NOMO-1 treated with DMSO at 0.1 percent for 48 hours (cell line): ENCODE data around the gene LY6G5B.

Experiments used
- DNase-seq: peaks from one replicate; lab custom pipeline; 2025; ENCODE audit not compliant: unreplicated experiment; lab: John Stamatoyannopoulos, UW

The LY6G5B gene

DNA sequence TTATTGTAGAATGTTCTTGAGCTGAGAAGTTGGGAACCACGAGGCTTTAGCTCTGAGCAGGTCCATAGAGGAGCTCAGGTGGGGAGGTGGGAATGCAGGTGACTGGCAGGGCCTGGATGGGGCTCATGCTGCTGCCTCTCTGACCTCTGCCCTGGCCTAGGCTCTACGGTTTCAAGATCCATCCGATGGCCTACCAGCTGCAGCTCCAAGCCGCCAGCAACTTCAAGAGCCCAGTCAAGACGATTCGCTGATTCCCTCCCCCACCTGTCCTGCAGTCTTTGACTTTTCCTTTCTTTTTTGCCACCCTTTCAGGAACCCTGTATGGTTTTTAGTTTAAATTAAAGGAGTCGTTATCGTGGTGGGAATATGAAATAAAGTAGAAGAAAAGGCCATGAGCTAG lies at the start of gene LY6G5B:
Gene LY6G5B, plus strand, starts transcription at position 301 of the 400 bp plus-strand sequence. CDS start 975 bp downstream, outside the sequence.
- no peak for DNase-seq

DNA sequence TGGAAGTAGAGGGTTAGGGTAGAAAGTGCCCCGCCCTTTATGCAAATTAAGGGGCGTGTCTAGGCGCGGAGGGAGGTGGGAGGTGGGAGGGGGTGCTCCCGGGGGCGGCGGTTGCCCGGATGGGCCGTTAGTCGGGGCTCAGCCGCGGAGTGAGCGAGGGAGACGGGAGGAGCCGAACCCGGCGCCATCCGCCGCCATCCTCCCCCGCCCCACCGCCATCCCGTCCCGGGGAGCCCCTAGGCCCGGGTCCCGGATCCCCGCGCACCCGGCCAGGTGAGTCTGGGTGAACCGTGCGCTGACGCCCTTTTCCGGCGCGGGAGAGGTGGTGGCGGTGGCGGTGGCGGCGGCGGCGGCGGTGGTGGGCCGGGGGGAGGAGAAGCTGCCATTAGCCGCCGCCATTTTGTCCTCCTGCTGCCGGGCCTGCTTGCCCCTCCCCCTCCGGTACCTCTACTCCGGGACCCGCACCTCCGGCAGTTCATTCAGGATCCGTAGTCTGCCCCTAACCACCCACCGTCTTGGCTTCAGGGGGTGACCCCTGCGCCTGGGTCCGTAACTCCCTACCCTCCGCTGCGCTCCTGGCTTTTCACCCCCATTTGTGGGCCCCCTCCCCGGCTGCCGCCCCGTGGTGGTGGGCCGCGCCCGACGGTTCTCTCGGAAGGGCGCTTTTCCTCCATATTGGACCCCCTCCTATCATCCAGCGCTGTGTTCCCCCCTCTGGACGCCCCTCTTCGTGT lies 49.0 kb upstream of the LY6G5B start, which contains the start of gene PRRC2A:
Gene PRRC2A, plus strand, starts transcription at position 130 of the 734 bp plus-strand sequence. CDS start 2,075 bp downstream, outside the sequence.
- DNase-seq, result peak; percentile 72

- DNase-seq, result no peak
Observed at GRCh38 chr6:31621320-31621939, 48.3 kb upstream of the LY6G5B start.

- no peak for DNase-seq
Observed at GRCh38 chr6:31621991-31622390, 47.8 kb upstream of the LY6G5B start.

DNA sequence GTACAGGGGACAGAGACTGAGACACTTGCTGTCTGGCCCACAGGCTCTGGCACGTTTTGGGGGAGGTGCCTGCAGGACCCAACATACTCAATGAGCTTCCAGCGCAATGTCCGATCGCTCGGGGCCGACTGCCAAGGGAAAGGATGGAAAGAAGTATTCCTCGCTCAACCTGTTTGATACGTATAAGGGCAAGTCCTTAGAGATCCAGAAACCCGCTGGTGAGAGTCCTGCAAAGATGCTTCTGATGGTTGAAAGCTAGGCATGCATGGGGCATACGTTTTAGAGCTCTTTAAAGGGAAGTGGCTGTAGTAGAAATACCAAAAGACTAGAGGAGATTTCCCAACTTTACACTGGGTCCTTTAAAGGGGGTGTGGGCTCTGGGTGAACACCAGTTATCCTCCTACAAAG lies 47.1 kb upstream of the LY6G5B start:
- peak; percentile 38 for DNase-seq

DNA sequence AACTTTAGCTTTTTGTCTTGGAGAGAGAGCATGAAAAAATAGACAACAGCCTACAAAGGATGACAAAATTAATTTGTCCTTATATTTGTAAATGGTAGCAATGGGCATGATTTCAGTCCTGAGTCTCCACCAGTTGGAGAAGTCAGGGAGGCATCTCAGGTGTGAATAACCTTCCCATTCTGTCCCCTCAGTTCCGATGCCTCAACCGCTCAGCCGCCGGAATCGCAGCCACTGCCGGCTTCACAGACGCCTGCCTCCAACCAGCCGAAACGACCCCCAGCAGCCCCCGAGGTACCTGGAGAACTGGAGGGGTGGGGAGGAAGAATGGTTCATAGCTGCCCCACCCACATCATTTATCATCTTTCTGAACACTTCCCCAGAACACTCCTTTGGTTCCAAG lies 45.7 kb upstream of the LY6G5B start:
- no peak for DNase-seq

DNA sequence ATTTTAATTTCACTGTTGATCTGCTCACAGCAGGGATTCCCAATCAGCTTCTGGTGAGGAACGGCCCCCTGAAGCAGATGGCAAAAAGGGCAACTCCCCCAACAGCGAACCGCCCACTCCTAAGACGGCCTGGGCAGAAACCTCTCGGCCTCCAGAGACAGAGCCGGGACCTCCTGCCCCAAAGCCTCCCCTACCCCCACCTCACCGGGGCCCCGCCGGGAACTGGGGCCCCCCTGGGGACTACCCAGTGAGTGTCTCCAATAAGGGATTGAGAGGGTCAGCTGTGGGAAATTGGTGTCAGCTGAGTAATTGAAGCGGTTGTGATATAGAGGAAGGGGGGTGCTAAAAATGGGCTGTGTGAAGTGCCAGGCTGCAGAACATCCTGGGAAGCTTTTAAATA lies 42.8 kb upstream of the LY6G5B start:
- no peak for DNase-seq

DNA sequence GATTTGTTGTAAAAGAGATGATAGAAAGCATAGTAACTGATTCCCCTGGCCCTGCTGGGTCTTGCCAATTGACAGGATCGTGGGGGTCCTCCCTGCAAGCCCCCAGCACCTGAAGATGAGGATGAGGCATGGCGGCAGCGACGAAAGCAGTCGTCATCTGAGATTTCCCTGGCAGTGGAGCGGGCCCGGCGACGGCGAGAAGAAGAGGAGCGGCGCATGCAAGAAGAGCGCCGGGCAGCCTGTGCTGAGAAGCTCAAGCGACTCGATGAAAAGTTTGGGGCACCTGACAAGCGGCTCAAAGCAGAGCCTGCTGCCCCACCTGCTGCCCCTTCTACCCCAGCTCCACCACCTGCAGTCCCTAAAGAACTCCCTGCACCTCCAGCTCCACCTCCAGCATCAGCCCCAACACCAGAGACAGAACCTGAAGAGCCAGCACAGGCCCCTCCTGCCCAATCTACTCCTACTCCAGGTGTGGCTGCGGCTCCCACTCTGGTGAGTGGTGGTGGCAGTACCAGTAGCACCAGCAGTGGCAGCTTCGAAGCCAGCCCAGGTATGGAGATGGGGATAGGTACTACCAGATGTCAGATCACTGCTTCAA lies 42.0 kb upstream of the LY6G5B start:
- DNase-seq, result no peak

DNA sequence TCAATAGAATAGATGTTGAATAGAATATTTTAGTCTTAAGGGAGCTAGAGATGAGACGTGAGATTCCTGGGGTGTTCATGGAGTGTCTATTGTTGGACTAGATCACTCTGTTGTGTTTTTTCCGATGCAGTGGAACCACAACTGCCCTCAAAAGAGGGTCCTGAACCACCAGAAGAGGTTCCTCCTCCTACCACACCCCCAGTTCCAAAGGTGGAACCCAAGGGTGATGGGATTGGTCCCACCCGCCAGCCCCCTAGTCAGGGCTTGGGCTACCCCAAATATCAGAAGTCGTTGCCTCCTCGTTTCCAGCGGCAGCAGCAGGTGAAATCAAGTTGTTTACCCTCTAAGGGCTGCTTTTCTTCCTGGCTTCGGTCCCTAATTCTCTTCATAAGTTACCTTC lies 40.8 kb upstream of the LY6G5B start:
- no peak for DNase-seq

- DNase-seq, result no peak
Observed at GRCh38 chr6:31630177-31630934, 39.4 kb upstream of the LY6G5B start.

GRCh38 chr6:31631209-31631608 lies 38.6 kb upstream of the LY6G5B start:
- no peak for DNase-seq

GRCh38 chr6:31631681-31632278 lies 38.0 kb upstream of the LY6G5B start:
- no peak for DNase-seq

- DNase-seq, result no peak
Observed at GRCh38 chr6:31632279-31632946, 37.4 kb upstream of the LY6G5B start.

DNA sequence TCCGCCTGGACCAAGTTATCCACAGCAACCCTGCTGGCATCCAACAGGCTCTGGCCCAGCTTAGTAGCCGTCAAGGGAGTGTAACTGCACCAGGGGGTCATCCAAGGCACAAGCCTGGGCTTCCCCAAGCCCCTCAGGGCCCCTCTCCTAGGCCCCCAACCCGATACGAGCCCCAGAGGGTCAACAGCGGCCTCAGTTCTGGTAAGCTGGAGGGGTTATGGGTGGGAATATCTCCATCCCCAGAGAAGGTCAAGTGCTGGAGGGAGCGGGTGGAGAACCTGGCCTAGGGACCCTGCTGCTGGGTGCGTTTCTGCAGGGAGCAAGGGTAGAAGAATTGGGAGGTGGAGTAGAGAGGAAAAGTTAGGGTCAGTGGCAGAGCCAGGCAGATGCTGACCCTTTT lies 36.3 kb upstream of the LY6G5B start:
- no peak for DNase-seq

- no peak for DNase-seq
Observed at GRCh38 chr6:31634131-31634530, 35.6 kb upstream of the LY6G5B start.

GRCh38 chr6:31634969-31635575 lies 34.7 kb upstream of the LY6G5B start:
- DNase-seq, result no peak

- DNase-seq, result no peak
Observed at GRCh38 chr6:31636698-31637596, 32.8 kb upstream of the LY6G5B start.

GRCh38 chr6:31639043-31639442 lies 30.7 kb upstream of the LY6G5B start:
- DNase-seq, result no peak

GRCh38 chr6:31639449-31639861 lies 30.3 kb upstream of the LY6G5B start:
- DNase-seq, result no peak
